Endodermal cell (in vitro differentiated cells): Measurements from ENCODE around the gene LDAH. TPM values are rescaled to one million over a fixed set of nuclear protein-coding genes. Genes with fewer than 3 reads are reported as not detected.

Experiments used
- DNase-seq: peaks from one replicate; pipeline ENCODE4 v3.0.0-alpha.2; 2017
- H3K27ac ChIP-seq: 2 replicates; pipeline ENCODE4 v1.5.1; 2013; ENCODE audit warnings: mild to moderate bottlenecking, low read depth, low read length, moderate library complexity
- H3K27me3 ChIP-seq: 2 replicates; pipeline ENCODE4 v1.6.1; 2013; ENCODE audit warnings: mild to moderate bottlenecking, low read length, moderate library complexity; ENCODE audit not compliant: insufficient read depth, control insufficient read depth, poor library complexity, severe bottlenecking
- H3K36me3 ChIP-seq: 2 replicates; pipeline ENCODE4 v1.7.0; 2013; ENCODE audit warnings: mild to moderate bottlenecking, low read length, moderate library complexity; ENCODE audit not compliant: control insufficient read depth, insufficient read depth
- H3K4me1 ChIP-seq: one replicate; pipeline ENCODE4 v1.7.0; 2013; ENCODE audit warnings: low read length; ENCODE audit not compliant: control insufficient read depth, insufficient read depth
- H3K4me3 ChIP-seq: 2 replicates; pipeline ENCODE4 v1.5.1; 2013; ENCODE audit warnings: mild to moderate bottlenecking, low read length, moderate library complexity
- H3K9ac ChIP-seq: 2 replicates; pipeline ENCODE4 v1.6.1; 2013; ENCODE audit warnings: mild to moderate bottlenecking, low read length, moderate library complexity; ENCODE audit not compliant: poor library complexity, severe bottlenecking; ENCODE audit errors: extremely low read depth
- H3K9me3 ChIP-seq: 2 replicates; pipeline ENCODE4 v1.6.1; 2013; ENCODE audit warnings: mild to moderate bottlenecking, low read length, moderate library complexity; ENCODE audit not compliant: control insufficient read depth
- H3K27ac Mint-ChIP-seq: 2 replicates; pipeline ENCODE4 v1.8.0; 2020; ENCODE audit warnings: mixed read lengths
- H3K27me3 Mint-ChIP-seq: 2 replicates; pipeline ENCODE4 v1.8.0; 2021; ENCODE audit warnings: mild to moderate bottlenecking, mixed read lengths; ENCODE audit not compliant: insufficient read depth
- H3K36me3 Mint-ChIP-seq: 2 replicates; pipeline ENCODE4 v1.8.0; 2020; ENCODE audit warnings: low read depth, mixed read lengths
- H3K4me1 Mint-ChIP-seq: 2 replicates; pipeline ENCODE4 v1.8.0; 2020; ENCODE audit warnings: mixed read lengths
- H3K4me3 Mint-ChIP-seq: 2 replicates; pipeline ENCODE4 v1.8.0; 2020; ENCODE audit warnings: mild to moderate bottlenecking, moderate library complexity, mixed read lengths
- H3K9me3 Mint-ChIP-seq: 2 replicates; pipeline ENCODE4 v1.8.0; 2020; ENCODE audit warnings: mild to moderate bottlenecking, mixed read lengths
- CTCF ChIP-seq: fragments of 200-600 bp; sonication (generic); conservative IDR thresholded peaks from 2 replicates; pipeline ENCODE4 v1.5.0; 2021; ENCODE audit warnings: antibody characterized with exemption, mild to moderate bottlenecking
- whole genome bisulfite sequencing, 2 experiments: methylation state at CpG; one replicate each; pipeline versions ENCODE4 v1.1.5 to v1.1.7; 2013; ENCODE audit warnings: missing lambda C conversion rate in 2 of 2, mixed read lengths in 1 of 2; ENCODE audit not compliant: insufficient coverage in 1 of 2, insufficient read length in 1 of 2; 5-methylcytosine and 5-hydroxymethylcytosine counted together
- total RNA-seq, 2 donors: library from RNA; stranded (reverse); fragmentation: NEBNext Ultra II Directional in 1 of 2; extraction: Animal tissue kit (Norgen Biotek cat#: 25700) in 1 of 2; gene quantifications; 2 replicates in 1 of 2; 3 replicates in 1 of 2; pipeline ENCODE4 v1.2.1, GENCODE V29; 2021

Gene LDAH
- total RNA-seq, 2 donors from 2014 or later: 28.7 to 42.2 TPM

- H3K27me3 Mint-ChIP-seq: peaks cover 85% of the 10 kb centered on the region
These were observed 152.4 kb downstream of the LDAH start for GRCh38 chr2:20670315-20671035.

GRCh38 chr2:20669562-20670314 lies 153.2 kb downstream of the LDAH start:
- Mint-ChIP-seq H3K9me3 (peaks cover 15% of the 10 kb centered on the region), H3K27me3 (peaks cover 88% of the 10 kb centered on the region), H3K4me3 (no peak overlapping the region), H3K27ac (no peak overlapping the region), H3K36me3 (no peaks in the 10 kb centered on the region), H3K4me1 (peaks cover 7% of the 10 kb centered on the region)
- no peaks in the 10 kb centered on the region for H3K4me1 ChIP-seq
- no peak overlapping the region for H3K4me3 ChIP-seq
- no peaks in the 10 kb centered on the region for H3K9me3 ChIP-seq
- peak; percentile 68 for DNase-seq
- WGBS, 2 experiments: 11 to 14% methylated on average over 31 to 45 of the region's 45 CpGs
- peaks cover 96% of the 10 kb centered on the region for H3K27me3 ChIP-seq
- H3K36me3 ChIP-seq: no peaks in the 10 kb centered on the region
- no peak for TF ChIP-seq CTCF
- no peak overlapping the region for H3K27ac ChIP-seq
- H3K9ac ChIP-seq: no peak overlapping the region

More at GRCh38 chr2:20670315-20671035, 152.4 kb downstream of the LDAH start:
- peaks cover 91% of the 10 kb centered on the region for H3K27me3 ChIP-seq
- peak; percentile 75 for DNase-seq
- Mint-ChIP-seq H3K9me3 (peaks cover 15% of the 10 kb centered on the region), H3K4me3 (no peak overlapping the region), H3K36me3 (no peaks in the 10 kb centered on the region), H3K4me1 (peaks cover 5% of the 10 kb centered on the region), H3K27ac (no peak overlapping the region)
- H3K36me3 ChIP-seq: no peaks in the 10 kb centered on the region
- no peak overlapping the region for H3K4me3 ChIP-seq
- H3K27ac ChIP-seq: no peak overlapping the region
- no peak overlapping the region for H3K9ac ChIP-seq
- no peak for TF ChIP-seq CTCF
- H3K9me3 ChIP-seq: no peaks in the 10 kb centered on the region
- H3K4me1 ChIP-seq: no peaks in the 10 kb centered on the region
- 9 to 10% methylated on average over 45 to 83 of the region's 83 CpGs for WGBS, 2 experiments

GRCh38 chr2:20668871-20669475 lies 153.9 kb downstream of the LDAH start:
- H3K36me3 Mint-ChIP-seq: no peaks in the 10 kb centered on the region

More at GRCh38 chr2:20668871-20669475, 153.9 kb downstream of the LDAH start:
- Histone ChIP-seq H3K27ac (no peak overlapping the region), H3K27me3 (peaks cover 96% of the 10 kb centered on the region), H3K9me3 (no peaks in the 10 kb centered on the region), H3K9ac (no peak overlapping the region), H3K4me3 (no peak overlapping the region), H3K36me3 (no peaks in the 10 kb centered on the region), H3K4me1 (no peaks in the 10 kb centered on the region)
- peaks cover 15% of the 10 kb centered on the region for H3K9me3 Mint-ChIP-seq
- peaks cover 89% of the 10 kb centered on the region for H3K27me3 Mint-ChIP-seq
- TF ChIP-seq CTCF: no peak
- no peak overlapping the region for H3K4me3 Mint-ChIP-seq
- WGBS, 2 experiments: 35% methylated on average over 7 to 8 of the region's 8 CpGs
- H3K4me1 Mint-ChIP-seq: peaks cover 7% of the 10 kb centered on the region
- peak; percentile 44 for DNase-seq
- no peak overlapping the region for H3K27ac Mint-ChIP-seq
